HG02943 (cell line): ENCODE results near the gene SLC8B1.

ENCODE experiments used
- ATAC-seq: cut with Tn5 transposase; IDR thresholded peaks from one replicate; pipeline ENCODE4 v1.9.1; 2021; ENCODE audit warnings: mild to moderate bottlenecking, low read depth, moderate library complexity; ENCODE audit not compliant: unreplicated experiment

SLC8B1 gene

DNA sequence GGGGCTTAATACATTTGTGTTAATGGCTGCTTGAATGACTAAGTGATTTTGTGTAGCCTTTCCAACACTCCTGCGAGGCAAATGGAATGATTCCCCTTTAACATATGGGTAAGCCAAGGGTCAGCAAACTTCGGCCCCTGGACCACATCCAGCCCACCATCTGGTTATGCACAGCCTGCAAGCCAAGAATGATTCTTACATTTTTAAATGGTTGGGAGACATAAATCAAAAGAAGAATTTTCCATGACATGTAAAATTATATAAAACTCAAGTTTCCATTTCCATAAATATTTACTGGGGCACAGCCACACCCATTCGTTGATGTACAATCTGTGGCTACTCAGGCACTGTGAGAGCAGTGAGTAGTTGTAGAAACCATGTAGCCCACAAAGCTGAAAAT is 9.0 kb downstream of the SLC8B1 start:
- ATAC-seq = no peak

DNA sequence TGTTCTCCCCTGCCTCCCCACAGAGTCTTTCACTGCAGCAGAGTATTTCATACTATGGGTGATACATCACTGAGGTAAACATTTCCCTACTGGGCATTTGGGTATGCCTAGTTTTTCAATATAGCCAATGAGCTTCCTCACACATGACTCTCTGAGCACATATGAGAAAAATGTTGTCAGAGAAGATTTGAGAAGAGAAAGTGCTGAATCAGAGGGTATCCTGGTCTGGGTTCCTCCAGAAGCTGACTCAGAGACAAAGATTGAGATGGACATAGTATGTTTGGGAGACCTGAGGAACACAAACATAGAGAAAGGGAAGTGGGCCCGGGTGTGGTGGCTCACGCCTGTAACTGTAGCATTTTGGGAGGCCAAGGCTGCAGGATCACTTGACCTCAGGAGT is 12.6 kb downstream of the SLC8B1 start:
- no peak for ATAC-seq

DNA sequence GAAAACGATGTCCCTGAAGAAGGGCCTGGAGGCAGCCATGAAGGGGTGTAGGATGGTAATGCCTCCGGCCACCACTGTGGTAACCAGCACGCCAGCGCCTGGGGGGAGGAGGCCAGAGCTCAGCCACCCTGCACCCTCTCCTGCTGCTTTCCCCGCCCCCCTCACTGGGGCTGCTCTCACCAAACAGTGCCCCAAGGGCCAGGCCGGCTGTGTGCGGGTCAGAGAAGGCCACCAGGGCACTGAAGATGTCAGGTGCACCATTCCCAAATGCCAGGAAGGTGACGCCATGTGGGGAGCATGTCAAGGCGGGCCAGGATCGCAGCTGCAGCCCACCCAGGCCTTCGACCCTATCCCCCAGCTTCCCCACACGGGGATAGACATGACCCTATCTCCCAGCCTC is 14.5 kb downstream of the SLC8B1 start:
- no peak for ATAC-seq

DNA sequence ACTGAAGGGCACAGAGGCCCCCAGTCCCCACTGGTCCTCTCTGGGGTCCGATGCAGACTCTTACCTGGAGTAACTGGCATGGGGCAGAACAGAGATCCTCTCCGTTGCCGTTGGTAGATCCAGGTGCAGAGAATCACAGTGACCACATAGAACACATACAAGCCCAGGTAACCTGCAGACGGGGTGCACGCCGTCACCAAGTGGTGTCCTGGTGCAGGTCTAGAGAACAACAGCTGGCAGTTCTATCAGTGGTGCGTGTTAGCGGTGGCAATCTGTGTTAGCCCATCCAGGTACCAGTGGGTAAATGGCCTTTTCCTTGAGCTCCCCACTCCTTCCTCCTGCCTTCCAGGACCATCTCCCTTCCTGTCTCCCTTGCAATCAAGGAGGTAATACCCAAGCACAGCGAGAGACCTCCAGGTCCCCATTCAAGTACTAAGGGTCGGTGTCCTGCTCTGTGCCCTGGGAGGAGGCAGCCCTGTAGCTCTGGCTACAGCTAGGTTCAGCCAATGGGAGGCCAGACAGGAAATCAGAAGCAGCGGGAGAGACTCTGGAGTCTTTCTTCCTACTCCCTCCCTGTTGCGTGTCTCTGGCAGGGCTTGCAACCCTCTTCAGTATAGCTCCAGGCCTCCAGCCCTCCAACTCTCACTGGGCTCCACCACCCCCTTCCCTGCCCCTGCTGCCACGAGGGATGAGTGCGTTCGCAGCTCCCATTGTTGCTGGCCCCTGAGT is 15.8 kb downstream of the SLC8B1 start:
- ATAC-seq = no peak

DNA sequence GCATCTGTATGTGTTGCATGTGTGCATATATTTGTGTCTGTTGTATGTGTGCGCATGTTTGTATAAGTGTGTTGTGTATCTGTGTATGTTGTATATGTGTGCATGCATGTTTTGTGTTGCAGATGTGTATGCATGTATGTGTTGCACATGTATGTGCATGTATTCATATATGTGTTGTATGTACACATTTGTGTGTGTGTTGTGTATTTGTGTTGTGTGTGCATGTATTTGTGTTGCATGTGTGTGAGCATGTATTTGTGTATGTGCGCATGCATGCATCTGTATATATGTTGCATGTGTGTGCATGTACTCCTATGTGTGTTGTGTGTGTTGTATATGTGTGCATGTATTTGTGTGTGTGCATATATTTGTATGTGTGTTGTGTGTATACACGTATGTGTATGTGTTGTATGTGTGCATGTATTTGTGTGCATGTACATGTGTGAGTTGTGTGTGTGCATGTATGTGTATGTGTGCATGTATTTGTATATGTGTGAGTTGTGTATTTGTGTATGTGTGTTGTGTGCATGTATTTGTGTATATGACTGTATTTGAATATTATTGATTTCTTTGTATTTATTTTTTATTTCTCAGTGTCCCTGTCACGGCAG is 16.8 kb downstream of the SLC8B1 start:
- ATAC-seq = no peak

DNA sequence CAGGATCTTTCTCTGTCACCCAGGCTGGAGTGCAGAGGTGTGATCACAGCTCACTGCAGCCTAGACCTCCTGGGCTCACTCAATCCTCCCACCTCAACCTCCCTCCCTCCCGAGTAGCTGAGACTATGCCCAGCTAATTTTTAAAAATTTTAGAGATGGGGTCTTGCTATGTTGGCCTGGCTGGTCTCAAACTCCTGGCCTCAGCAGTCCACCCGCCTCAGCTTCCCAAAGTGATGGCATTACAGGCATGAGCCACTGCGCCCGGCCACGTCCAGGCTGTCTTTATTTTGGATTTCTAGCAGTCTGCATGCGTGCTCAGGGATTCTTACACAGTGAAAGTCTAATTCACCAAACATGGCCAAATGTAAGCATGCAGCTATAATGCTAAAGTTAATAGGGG is 17.8 kb downstream of the SLC8B1 start:
- ATAC-seq = no peak

DNA sequence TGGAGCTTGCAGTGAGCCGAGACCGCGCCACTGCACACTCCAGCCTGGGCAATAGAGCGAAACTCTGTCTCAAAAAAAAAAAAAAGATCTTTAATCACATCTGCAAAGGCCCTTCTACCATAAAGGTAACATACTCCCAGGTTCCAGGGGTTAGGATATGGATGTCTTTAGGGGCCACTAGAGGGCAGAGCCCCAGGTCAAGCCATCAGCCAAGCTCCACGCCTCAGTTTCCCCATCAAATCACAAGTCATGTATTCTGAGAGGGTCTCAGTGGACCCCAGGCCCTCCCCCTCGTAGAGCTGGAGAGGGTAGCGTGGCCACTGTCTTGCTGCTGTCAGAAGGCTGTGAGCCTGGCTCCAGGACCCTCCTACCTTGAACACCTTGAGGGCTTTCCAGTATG is 18.8 kb downstream of the SLC8B1 start:
- ATAC-seq = no peak

DNA sequence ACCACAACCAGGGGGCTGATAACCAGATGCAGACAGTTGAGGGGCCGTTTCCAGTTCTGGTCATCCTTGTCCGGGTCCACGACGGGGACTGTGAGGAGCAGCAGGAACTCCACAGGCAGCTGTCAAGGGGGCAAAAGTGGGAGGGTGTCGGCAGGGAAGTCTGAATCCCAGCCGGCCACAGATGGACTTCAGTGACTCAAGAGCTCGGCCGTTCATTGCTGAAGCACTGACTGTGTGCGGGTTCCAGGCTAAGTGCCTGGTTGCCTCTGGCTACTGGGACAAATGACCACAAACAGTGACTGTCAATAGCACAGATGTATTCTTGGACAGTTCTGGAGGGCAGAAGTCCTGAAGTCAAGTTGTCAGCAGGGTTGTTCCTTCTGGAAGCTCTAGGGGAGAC is 19.6 kb downstream of the SLC8B1 start:
- no peak for ATAC-seq

DNA sequence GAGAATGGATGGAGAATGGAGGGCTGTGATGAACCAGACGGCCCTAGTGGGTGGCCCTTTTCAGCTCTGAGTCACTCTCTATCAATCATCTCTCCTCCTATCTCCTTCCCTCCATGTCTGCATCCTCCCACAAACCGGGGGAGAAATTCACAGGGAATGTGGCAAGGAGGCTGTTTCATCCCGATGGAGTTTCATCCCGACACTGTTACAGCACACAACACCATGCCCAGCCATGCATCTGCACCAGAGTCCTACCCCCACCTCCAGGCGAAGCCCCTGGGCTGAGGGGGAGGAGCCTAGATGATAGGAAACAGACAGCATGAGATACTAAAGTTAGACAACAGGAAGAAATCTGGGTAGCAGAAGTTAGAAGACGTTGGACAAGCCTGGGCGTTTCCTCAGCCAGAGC is 20.8 kb downstream of the SLC8B1 start:
- ATAC-seq = no peak

DNA sequence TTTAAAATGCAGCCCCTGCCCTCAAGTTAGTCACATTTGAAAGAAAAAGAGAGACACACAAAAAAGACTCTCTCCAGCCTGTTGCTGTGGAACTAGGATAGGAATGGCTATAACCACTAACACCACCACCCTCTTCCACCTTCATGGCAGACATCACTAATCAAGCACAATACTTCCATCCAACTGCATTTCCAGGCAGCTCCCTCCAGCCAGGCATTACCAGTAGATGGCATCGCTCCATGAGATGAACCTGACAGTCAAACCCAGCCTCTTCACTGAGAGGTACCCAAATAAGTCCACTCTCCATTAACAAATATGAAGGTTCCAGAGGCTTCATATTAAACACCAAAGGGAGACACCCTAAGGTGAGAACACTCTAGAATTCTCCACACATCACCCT is 24.4 kb downstream of the SLC8B1 start:
- ATAC-seq = no peak

DNA sequence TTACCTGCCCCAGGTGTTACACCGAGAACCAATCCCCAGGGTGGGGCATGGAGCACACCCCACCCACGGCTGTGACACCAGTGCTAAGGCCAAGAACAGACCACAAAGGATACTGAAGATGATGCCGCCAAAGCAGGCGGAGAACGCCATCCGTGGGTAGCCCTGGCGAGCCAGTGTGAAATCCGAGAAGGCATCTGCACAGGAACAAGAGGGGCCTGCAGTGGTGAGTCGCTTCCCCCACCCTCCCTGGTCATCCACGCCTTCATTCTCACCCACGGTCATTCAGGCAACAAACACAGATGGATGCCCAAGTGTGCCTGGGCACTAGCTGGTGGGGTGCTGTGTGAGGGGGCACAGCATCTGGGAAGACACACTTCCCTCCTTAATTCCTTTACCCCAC is 28.5 kb downstream of the SLC8B1 start:
- ATAC-seq = no peak

DNA sequence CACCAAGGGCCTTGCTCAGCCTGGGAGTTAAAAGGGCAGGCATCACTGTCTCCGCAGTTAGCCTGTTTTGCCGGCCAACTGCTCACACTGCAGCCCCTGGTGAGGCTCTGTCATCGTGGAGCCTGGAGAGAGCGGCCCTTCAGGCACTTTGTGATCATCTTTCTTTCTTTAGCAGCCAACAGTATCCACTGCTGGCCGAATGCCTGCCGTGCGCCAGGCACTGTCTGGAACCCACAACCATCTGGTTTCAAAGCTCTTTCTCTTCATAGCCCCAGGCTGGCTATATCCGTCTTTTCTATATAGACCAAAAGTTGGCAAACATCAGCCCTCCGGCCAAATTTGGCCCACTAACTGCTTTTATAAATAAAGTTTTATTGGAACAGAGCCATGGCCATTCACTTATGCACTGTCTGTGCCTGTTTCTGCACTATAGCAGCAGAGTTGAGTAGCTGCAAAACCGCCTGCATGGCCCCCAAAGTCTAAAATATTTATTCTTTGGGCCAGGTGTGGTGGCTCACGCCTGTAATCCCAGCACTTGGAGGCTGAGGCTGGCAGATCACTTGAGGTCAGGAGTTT is 29.5 kb downstream of the SLC8B1 start:
- ATAC-seq = no peak

DNA sequence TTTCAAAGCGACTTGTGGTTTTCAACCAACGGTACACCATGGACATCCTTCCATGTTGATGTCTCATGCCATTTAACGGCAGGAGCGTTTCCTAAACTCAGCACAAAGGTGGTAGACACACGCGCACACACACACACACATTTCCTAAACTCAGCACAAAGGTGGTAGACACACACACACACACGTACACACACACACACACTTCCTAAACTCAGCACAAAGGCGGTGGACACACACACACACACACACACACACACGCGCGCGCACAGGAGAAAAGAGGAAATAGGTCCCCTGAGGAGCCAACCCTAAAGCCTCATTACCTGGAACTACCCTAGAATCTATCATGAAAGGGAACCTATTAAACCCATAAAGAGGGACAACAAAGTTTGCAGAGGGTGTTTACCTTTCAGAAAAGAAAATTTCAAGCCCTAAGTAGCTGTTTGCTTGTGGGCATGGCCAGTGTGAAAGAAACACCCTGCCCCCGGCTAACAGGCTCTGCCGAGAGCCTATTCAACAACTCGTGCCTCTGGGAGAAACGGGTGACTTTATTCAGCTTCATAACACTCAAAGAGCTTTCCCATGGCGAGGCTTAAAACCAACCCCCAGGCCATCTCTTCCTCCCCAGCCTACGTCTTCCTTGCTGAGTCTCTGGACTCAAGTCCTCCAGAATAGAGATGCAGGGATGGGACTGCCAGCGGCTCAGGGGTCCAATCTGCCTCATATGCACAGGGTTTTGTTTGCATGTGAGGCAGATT is 31.8 kb downstream of the SLC8B1 start:
- no peak for ATAC-seq

DNA sequence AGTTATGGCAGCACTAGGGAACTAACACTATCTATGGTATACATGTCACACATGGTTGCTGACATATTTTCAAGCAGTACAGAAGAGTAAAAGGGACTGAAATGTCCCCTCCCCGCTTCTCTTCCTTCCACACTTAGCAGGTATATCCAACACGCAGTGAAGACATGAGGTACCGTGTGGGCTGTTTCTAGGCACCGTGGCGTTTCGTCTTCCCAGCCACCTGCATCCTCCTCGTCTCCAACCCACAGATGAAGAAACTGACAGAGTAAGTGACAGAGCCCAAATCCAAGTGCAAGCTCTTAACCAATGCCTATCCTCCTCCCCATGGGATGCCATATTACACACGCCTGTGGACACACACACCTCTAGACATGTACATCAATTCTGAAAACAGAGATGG is 32.4 kb downstream of the SLC8B1 start:
- no peak for ATAC-seq

DNA sequence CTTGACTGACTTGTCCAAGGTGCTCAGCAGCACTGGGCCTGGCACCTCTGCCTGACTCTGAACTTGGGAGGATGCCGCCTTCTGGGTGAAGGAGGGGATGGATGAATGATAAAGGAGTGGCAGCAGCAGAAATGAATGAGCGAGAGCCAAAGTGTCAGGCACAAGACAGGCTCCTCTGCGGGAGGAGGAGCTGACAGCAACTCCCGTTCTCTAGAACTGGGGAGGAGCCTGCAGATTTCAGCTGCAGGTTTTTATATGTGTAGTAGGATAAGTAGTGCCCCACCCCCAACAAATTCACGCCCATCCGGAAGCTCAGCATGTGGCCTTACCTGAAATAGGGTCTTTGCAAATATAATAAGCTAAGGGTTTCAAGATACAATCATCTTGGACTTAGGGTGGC is 33.1 kb downstream of the SLC8B1 start:
- ATAC-seq = no peak

DNA sequence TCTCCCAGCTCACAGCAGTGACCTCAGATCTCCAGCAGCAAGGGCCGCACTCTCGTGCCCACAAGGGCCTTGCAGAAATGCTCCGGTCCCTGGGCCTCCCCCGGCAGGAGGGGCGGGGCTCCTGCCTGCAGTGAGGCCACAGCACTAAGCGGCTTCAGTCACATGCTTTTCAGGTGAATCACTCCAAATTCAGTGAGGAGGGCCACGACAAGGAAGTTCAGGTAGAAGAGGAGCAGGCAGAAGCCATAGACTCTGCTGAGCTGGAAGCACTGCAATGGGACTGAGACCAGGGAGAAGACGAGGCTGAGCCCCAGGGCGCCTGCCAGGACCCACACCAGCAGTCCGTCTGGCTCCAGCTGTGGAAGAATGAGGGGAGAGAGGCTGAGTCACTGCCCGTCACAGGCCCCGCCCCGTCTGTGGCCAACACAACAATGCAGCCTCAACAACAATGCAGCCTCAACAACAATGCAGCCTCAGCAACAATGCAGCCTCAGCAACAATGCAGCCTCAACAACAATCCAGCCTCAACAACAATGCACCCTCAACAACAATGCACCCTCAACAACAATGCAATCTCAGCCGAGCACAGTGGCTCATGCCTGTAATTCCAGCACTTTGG is 35.2 kb downstream of the SLC8B1 start:
- no peak for ATAC-seq

DNA sequence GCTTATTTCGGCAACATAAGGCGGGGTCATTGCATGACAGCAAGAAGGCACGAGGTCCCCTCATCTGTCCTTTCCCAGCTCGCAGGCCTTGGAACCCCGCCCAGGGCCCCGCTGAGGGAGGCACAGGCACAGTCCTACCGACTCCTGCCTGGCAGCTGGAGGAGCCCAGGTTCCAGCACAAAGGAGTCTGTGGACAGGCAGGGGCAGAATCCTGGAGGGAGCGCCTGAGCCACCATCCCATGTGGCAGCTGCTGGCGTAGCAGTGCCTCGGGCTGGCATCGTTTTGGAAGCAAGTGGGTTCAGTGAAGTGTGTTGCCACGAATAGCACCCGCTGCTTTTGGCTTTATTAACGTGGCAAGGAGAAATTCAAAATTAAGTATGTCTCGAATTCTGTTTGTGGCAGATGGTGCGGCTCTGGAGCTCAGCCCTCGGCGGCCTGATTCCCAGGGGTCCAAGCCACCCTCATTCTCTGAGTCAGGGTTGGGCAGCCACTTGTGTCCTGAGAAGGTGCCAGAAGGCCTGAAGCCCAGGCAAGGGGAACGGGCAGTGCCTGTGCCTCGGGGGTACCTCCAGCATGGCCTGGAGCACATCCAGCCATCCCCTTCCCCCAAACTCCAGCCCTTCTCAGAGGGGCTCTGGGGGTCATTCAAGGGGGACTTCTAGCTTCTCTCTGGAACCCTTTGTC is 35.9 kb downstream of the SLC8B1 start:
- no peak for ATAC-seq

DNA sequence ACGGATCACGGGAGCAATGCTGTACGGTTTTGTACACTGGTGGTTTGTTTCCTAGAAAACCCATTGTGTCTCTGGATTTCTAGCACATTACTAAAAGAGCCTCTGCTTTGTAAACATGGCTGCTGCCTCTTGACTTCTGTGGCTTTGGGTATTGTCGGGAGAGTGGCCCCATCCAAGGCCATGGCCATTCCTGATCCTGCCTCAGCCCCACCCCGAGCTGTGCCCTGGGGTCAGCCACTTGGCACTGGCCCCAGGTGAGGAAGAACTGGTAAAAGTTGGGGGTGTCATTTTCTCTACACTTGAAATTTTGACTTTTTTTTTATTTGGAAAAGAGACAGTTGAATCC is 36.5 kb downstream of the SLC8B1 start:
- ATAC-seq = no peak

DNA sequence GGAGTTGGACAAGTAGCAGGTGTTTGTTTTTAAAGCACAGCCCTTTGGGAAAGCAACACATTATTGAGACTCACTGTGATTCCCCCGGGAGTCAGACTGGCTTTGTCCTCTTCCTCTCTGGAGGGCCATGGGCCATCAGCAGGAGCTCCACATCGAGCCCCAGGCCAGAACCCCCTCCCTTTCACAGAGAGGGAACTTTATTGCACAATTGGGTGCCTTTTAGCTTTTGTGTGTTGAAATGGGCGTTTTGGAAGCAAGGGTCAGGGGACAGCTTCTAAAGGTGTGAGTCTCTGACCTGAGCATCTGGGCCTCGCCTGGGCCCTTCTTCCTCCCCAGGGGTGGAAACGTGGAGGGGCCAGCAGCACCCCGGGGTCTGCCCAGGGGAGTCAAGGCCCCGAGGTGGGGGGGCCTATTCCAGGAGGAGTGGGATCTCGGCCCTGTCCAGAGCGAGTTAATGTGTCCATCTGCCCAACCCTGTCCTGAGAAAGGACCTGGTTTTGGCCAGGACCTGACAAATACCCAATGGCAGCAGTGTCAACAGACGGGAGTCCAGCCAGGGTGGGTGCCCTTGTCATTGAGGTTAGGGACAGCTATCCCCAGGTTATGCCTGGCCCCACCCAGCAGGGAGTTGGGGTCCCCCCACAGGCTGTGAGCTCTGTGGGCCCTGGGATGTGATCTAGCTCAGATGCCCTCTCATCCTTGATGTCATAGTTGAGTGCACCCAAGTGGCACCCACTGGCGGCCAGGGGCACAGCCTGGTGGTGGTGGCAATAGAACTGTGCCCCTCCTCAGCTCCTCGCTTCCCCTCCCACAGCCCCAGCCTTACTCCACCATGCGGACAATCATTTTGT is 37.1 kb downstream of the SLC8B1 start:
- ATAC-seq = no peak

DNA sequence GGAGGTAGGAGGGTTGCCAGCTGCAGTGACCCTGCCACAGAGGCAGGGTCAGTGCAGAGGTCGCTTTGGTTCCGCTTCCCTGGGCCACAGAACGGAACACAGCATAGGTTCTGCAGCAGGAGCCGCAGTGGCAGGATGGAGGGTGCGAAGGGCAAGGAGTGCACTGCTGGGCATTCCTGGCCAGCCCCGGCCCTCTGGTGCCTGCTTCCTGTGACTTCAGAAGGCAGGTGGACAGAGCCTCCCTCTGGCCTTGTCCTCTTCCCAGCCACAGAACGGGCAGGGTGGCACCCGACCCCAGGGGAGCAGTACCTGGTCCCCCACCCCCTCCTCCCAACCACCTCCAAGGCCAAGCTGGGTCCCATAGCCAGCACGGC is 37.7 kb downstream of the SLC8B1 start:
- ATAC-seq = no peak
